ENCODE measurements around the gene KRT39.

The KRT39 gene

DNA sequence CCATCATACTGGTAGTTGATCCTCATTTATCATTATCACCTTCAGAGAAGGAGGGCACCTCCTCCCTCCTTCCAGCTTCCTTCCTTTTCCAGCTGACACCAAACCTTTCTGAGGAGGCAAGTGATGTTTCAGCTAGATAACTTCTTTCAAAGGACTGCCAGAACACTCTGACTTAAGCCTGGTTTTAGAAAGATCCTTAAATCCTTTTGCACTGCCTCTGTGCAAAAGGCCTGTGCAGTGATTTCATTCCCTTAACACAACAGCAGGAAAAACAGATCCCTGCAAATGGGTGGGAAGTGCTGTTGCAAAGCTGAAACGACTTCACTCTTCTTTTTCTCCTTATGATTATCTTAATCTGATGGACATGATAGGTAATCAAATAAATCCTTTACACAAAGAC lies 22.2 kb downstream of the KRT39 start:
- no peak overlapping the region for H3K4me3 ChIP-seq (ENCODE audit: low read depth, low read length)
- no peaks in the 10 kb centered on the region for H3K79me2 ChIP-seq (ENCODE audit: control insufficient read depth, insufficient read depth, low read length, unreplicated experiment)
- H3K36me3 ChIP-seq (ENCODE audit: insufficient read depth, low read length): no peaks in the 10 kb centered on the region
- no peaks in the 10 kb centered on the region for H3K4me1 ChIP-seq (ENCODE audit: control insufficient read depth, insufficient read depth, low read length, unreplicated experiment)
- H3K27ac ChIP-seq (ENCODE audit: low read depth, low read length): no peak overlapping the region
- H3K27me3 ChIP-seq (ENCODE audit: insufficient read depth, low read length): no peaks in the 10 kb centered on the region
- no peak overlapping the region for H2AFZ ChIP-seq (ENCODE audit: low read length, unreplicated experiment)

DNA sequence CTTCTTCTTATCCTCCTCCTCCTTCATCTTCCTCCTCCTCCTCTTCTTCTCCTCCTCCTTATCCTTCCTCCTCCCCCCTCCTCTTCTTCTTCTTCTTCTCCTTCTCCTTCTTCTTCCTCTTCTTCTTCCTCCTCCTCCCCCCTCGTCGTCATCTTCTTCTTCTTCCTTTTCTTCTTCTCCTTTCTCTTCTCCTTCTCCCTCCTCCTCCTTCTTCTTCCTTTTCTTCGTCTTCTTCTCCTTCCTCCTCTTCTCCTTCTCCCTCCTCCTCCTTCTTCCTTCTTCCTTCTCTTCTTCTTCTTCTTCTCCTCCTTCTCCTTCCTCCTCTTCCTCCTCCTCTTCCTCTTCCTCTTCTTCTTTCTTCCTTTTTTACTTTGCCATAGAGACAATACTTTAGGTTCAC lies 24.2 kb downstream of the KRT39 start:
- H3K27me3 ChIP-seq (ENCODE audit: insufficient read depth, low read length): no peaks in the 10 kb centered on the region
- no peak overlapping the region for H2AFZ ChIP-seq (ENCODE audit: low read length, unreplicated experiment)
- H3K27ac ChIP-seq (ENCODE audit: low read depth, low read length): no peak overlapping the region
- H3K4me3 ChIP-seq (ENCODE audit: low read depth, low read length): no peak overlapping the region
- no peaks in the 10 kb centered on the region for H3K4me1 ChIP-seq (ENCODE audit: control insufficient read depth, insufficient read depth, low read length, unreplicated experiment)
- no peaks in the 10 kb centered on the region for H3K36me3 ChIP-seq (ENCODE audit: insufficient read depth, low read length)
- no peaks in the 10 kb centered on the region for H3K79me2 ChIP-seq (ENCODE audit: control insufficient read depth, insufficient read depth, low read length, unreplicated experiment)

DNA sequence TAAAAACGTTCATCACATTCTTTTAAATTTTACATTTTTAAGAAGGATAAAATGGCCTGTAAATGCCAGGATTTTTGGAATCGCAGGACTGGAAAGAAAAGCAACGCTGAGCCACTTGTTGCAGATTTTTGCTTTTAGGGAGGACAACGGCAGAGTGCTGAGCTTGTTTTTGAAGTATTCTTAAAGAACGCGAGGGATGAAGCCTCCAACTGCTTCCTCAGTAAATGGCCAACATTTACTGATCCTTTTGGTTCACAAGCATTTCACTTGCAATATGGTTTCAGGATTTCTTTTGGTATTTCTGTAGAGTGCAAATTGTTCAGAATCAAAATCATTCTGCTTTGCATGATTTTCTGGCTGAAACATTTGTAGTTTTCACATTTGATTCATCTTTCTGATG lies 26.5 kb downstream of the KRT39 start:
- no peaks in the 10 kb centered on the region for H3K36me3 ChIP-seq (ENCODE audit: insufficient read depth, low read length)
- no peaks in the 10 kb centered on the region for H3K27me3 ChIP-seq (ENCODE audit: insufficient read depth, low read length)
- H3K4me1 ChIP-seq (ENCODE audit: control insufficient read depth, insufficient read depth, low read length, unreplicated experiment): no peaks in the 10 kb centered on the region
- H3K27ac ChIP-seq (ENCODE audit: low read depth, low read length): no peak overlapping the region
- H2AFZ ChIP-seq (ENCODE audit: low read length, unreplicated experiment): no peak overlapping the region
- no peak overlapping the region for H3K4me3 ChIP-seq (ENCODE audit: low read depth, low read length)
- H3K79me2 ChIP-seq (ENCODE audit: control insufficient read depth, insufficient read depth, low read length, unreplicated experiment): no peaks in the 10 kb centered on the region

DNA sequence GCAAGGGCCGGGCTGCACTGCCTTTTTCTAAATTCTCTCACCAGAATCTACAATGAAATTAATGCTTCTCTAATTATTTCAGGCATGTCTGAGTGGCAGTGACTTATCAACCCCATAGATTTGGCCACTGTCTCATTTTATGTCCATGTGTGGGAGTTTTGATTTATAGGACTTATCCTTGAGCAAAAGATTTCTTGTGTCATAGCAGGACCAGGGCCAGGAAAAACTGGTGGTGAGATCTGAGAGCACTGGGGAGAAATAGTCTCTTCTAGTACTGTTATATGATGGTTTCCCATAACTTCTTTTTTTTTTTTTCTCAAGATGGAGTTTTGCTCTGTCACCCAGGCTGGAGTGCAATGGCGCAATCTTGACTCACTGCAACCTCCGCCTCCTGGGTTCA lies 27.8 kb downstream of the KRT39 start:
- H2AFZ ChIP-seq (ENCODE audit: low read length, unreplicated experiment): no peak overlapping the region
- H3K4me1 ChIP-seq (ENCODE audit: control insufficient read depth, insufficient read depth, low read length, unreplicated experiment): no peaks in the 10 kb centered on the region
- no peak overlapping the region for H3K27ac ChIP-seq (ENCODE audit: low read depth, low read length)

DNA sequence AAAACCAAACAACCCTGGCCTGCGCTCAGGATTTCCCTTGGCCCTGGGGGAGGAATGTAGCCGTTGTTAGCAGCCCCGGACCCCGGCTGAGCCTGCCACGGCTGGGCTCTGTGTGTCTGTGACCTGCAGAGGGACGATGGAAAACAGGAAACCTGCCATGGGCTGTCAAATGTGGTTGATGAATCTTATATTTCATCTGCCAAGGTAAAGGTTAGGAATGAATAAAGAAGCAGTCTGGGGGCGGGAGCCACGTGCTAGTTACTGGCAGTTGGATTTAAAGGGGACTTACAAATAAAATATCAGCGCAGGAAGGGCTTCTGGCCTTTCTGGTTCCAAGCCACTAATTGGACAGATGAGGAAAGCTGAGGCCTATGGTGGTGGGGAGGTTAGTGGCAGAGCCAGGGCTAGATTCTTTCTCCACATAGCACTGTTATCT lies 29.3 kb downstream of the KRT39 start, which contains the start of gene KRT23:
Gene KRT23 (minus strand): TSS at position 263 of the 436 bp plus-strand sequence. CDS start 1,043 bp downstream, outside the sequence.
- H3K27me3 ChIP-seq (ENCODE audit: insufficient read depth, low read length): no peaks in the 10 kb centered on the region
- H3K36me3 ChIP-seq (ENCODE audit: insufficient read depth, low read length): no peaks in the 10 kb centered on the region
- no peaks in the 10 kb centered on the region for H3K4me1 ChIP-seq (ENCODE audit: control insufficient read depth, insufficient read depth, low read length, unreplicated experiment)
- H3K4me3 ChIP-seq (ENCODE audit: low read depth, low read length): no peak within 1 kb of the TSS
- H3K27ac ChIP-seq (ENCODE audit: low read depth, low read length): no peak within 1 kb of the TSS
- no peaks in the 10 kb centered on the region for H3K79me2 ChIP-seq (ENCODE audit: control insufficient read depth, insufficient read depth, low read length, unreplicated experiment)
- no peak within 1 kb of the TSS for H2AFZ ChIP-seq (ENCODE audit: low read length, unreplicated experiment)

More for the DNA sequence above, 27.8 kb downstream of the KRT39 start:
- Histone ChIP-seq H3K36me3 (ENCODE audit: insufficient read depth, low read length) (no peaks in the 10 kb centered on the region), H3K4me3 (ENCODE audit: low read depth, low read length) (no peak overlapping the region), H3K79me2 (ENCODE audit: control insufficient read depth, insufficient read depth, low read length, unreplicated experiment) (no peaks in the 10 kb centered on the region), H3K27me3 (ENCODE audit: insufficient read depth, low read length) (no peaks in the 10 kb centered on the region)

DNA sequence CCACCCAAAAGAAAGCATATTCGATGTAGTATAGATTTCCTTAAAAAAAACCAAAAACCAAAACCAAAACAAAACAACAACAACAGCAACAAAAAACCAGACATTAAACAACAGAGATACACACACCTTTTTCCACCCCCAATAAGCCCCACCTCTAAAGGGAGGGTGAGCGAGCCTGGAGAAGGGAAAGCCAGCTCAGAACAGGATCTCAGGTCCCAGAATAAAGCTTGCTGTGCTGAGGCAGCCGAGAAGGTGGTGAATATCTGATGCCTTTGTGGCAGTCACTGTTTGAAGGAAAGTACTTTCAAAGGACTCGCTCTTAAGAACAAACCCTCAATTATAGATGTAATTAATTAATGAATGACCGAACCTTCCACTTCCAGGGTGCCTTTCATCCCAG lies 29.8 kb downstream of the KRT39 start:
- Histone ChIP-seq H3K27ac (ENCODE audit: low read depth, low read length) (no peak overlapping the region), H3K4me3 (ENCODE audit: low read depth, low read length) (no peak overlapping the region), H3K4me1 (ENCODE audit: control insufficient read depth, insufficient read depth, low read length, unreplicated experiment) (no peaks in the 10 kb centered on the region), H2AFZ (ENCODE audit: low read length, unreplicated experiment) (no peak overlapping the region), H3K36me3 (ENCODE audit: insufficient read depth, low read length) (no peaks in the 10 kb centered on the region), H3K79me2 (ENCODE audit: control insufficient read depth, insufficient read depth, low read length, unreplicated experiment) (no peaks in the 10 kb centered on the region), H3K27me3 (ENCODE audit: insufficient read depth, low read length) (no peaks in the 10 kb centered on the region)

DNA sequence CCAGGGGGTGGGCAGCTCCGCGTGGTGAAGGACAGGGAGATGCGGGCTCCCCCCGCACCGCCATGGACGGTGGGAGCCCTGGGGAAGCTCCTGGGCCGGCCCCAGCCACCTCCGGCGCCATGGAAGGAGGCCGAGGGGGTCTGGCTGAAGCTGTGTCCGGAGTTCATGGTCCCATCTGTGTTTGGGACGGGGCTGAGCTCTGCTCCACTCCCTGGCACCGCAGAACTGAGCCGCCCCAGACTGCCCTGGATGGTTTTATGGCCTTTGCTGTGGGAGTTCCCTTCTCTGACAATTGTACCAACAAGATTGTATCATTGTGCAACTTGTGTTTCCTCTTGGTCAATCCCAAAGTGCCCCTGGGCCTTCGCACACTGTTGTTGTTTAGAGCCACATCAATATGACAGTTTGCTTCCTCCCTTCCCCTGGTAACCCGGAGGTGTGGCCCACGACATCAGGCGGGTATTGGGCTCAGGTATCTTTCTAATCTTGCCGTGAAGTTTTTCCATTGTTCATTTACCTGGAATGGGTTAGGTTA lies 30.2 kb downstream of the KRT39 start:
- H3K36me3 ChIP-seq (ENCODE audit: insufficient read depth, low read length): no peaks in the 10 kb centered on the region
- no peak overlapping the region for H3K27ac ChIP-seq (ENCODE audit: low read depth, low read length)
- no peaks in the 10 kb centered on the region for H3K79me2 ChIP-seq (ENCODE audit: control insufficient read depth, insufficient read depth, low read length, unreplicated experiment)
- no peaks in the 10 kb centered on the region for H3K4me1 ChIP-seq (ENCODE audit: control insufficient read depth, insufficient read depth, low read length, unreplicated experiment)
- H2AFZ ChIP-seq (ENCODE audit: low read length, unreplicated experiment): no peak overlapping the region
- H3K4me3 ChIP-seq (ENCODE audit: low read depth, low read length): no peak overlapping the region
- H3K27me3 ChIP-seq (ENCODE audit: insufficient read depth, low read length): no peaks in the 10 kb centered on the region

DNA sequence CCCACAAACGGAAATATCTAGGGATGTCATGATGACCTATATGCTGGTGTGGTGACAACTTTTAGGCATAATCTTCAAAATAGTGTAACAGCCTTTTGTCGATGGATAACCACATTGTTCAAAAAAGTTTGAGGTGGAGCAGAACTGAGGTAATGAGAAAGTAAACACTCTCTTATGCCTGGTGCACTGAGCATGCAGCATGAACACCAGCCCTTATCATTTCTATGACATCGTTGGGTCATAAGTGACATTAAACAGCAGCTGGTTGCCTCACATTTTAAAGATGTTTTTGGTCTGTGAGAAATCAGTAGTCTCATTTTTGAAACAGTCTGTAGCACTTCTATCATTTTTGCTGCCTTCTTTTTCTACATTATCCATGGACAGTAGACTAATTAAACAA lies 31.1 kb downstream of the KRT39 start:
- H3K79me2 ChIP-seq (ENCODE audit: control insufficient read depth, insufficient read depth, low read length, unreplicated experiment): no peaks in the 10 kb centered on the region
- no peaks in the 10 kb centered on the region for H3K4me1 ChIP-seq (ENCODE audit: control insufficient read depth, insufficient read depth, low read length, unreplicated experiment)
- no peaks in the 10 kb centered on the region for H3K27me3 ChIP-seq (ENCODE audit: insufficient read depth, low read length)
- no peak overlapping the region for H3K4me3 ChIP-seq (ENCODE audit: low read depth, low read length)
- H3K27ac ChIP-seq (ENCODE audit: low read depth, low read length): no peak overlapping the region
- no peaks in the 10 kb centered on the region for H3K36me3 ChIP-seq (ENCODE audit: insufficient read depth, low read length)
- no peak overlapping the region for H2AFZ ChIP-seq (ENCODE audit: low read length, unreplicated experiment)

DNA sequence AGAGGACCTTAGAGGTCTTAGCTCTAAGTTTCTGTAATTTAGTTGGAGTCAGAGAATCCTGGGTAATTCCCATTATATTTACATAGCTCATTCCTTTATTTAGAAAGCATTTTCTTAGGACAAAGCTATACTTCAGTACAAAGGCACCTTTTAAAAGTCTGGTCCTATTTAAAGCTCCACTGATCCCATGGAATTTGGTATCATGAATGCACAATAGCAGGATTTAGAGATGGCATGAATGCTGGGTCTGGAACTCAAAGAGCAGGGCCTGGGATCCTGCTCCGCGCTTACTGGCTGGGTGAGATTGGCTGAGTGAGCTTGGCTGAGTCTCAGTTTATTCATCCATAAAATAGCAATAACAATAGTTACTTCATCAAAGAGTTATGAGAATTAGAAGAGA lies 34.1 kb downstream of the KRT39 start:
- H3K4me3 ChIP-seq (ENCODE audit: low read depth, low read length): no peak overlapping the region
- no peak overlapping the region for H3K27ac ChIP-seq (ENCODE audit: low read depth, low read length)
- no peak overlapping the region for H2AFZ ChIP-seq (ENCODE audit: low read length, unreplicated experiment)
- no peaks in the 10 kb centered on the region for H3K4me1 ChIP-seq (ENCODE audit: control insufficient read depth, insufficient read depth, low read length, unreplicated experiment)
- no peaks in the 10 kb centered on the region for H3K79me2 ChIP-seq (ENCODE audit: control insufficient read depth, insufficient read depth, low read length, unreplicated experiment)
- H3K27me3 ChIP-seq (ENCODE audit: insufficient read depth, low read length): no peaks in the 10 kb centered on the region
- no peaks in the 10 kb centered on the region for H3K36me3 ChIP-seq (ENCODE audit: insufficient read depth, low read length)

DNA sequence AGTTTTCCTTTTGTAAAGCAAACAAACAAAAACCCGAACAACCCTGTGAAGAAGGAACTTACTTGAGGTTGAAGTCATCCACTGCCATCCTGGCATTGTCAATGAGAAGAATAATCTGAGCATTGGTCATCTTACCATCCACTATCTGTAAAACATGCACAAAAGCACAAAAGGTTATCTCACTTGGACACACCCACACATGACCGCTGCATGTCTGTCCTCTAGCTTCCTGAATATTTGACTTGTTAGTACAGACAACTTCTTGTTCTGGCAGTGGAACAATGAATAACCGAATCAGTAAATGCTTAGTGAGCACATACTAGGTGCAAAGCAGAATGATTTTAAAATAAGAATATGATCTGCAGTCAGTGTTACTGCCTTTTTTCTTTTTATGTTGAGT lies 35.4 kb downstream of the KRT39 start:
- Histone ChIP-seq H3K4me3 (ENCODE audit: low read depth, low read length) (no peak overlapping the region), H3K27me3 (ENCODE audit: insufficient read depth, low read length) (no peaks in the 10 kb centered on the region), H3K79me2 (ENCODE audit: control insufficient read depth, insufficient read depth, low read length, unreplicated experiment) (no peaks in the 10 kb centered on the region), H3K27ac (ENCODE audit: low read depth, low read length) (no peak overlapping the region), H3K4me1 (ENCODE audit: control insufficient read depth, insufficient read depth, low read length, unreplicated experiment) (no peaks in the 10 kb centered on the region), H2AFZ (ENCODE audit: low read length, unreplicated experiment) (no peak overlapping the region), H3K36me3 (ENCODE audit: insufficient read depth, low read length) (no peaks in the 10 kb centered on the region)

DNA sequence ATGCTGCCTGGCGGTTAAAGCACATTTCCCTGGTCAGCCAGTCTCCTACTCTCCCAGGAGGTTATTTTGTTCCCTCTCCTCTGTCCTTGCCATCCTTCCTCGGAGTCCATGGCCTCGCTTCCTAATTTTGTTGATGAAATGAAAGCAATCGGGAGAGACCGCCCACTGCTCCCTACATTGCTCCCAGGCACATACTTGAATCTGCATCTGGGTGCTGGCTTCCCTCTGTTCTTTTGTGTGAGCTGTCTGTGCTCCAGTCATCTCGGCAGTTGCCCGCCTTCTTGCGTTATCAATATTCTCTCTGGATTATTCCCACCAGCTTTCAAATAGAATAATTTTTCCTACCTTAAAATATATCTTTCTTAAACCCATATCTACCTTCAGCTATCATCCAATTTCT lies 40.4 kb downstream of the KRT39 start:
- no peak overlapping the region for H3K27ac ChIP-seq (ENCODE audit: low read depth, low read length)
- peaks cover 13% of the 10 kb centered on the region for H3K4me1 ChIP-seq (ENCODE audit: control insufficient read depth, insufficient read depth, low read length, unreplicated experiment)
- no peak overlapping the region for H3K4me3 ChIP-seq (ENCODE audit: low read depth, low read length)
- no peaks in the 10 kb centered on the region for H3K79me2 ChIP-seq (ENCODE audit: control insufficient read depth, insufficient read depth, low read length, unreplicated experiment)
- H3K36me3 ChIP-seq (ENCODE audit: insufficient read depth, low read length): no peaks in the 10 kb centered on the region
- no peak overlapping the region for H2AFZ ChIP-seq (ENCODE audit: low read length, unreplicated experiment)
- no peaks in the 10 kb centered on the region for H3K27me3 ChIP-seq (ENCODE audit: insufficient read depth, low read length)

Measured in ACC112 (cell line).